H1 (cell line): ENCODE data around the gene MAPKAP1. TPM values are rescaled to one million over a fixed set of nuclear protein-coding genes. Genes with fewer than 3 reads are reported as not detected.

ENCODE experiments used
- CTCF ChIA-PET: fragments of 300-600 bp; sonication (Branson Sonifier 250); formaldehyde crosslinking; loops from one replicate; lab custom pipeline; 2021; ENCODE audit not compliant: partially characterized antibody; lab: Charles Lee
- POLR2A ChIA-PET: fragments of 300-600 bp; sonication (Branson Sonifier 250); formaldehyde crosslinking; loops from one replicate; lab custom pipeline; 2021; ENCODE audit warnings: inconsistent platforms; ENCODE audit not compliant: partially characterized antibody; lab: Charles Lee
- DNase-seq, 2 experiments: peaks; one replicate each; pipeline versions ENCODE4 v3.0.0 to v3.0.0-alpha.2; 2010 to 2022; ENCODE audit warnings: low spot score in 2 of 2, low read depth in 1 of 2, mixed read lengths in 1 of 2
- FAIRE-seq: peaks from 2 replicates; lab custom pipeline; 2011; peaks lifted over from hg19 to GRCh38; lab: Jason Lieb, UNC
- H2AFZ ChIP-seq: 2 replicates; pipeline ENCODE4 v1.8.1; 2012; ENCODE audit warnings: low read length, inconsistent platforms
- H2AK5ac ChIP-seq: 2 replicates; pipeline ENCODE4 v1.6.1; 2013; ENCODE audit warnings: low read depth, low read length
- H2BK120ac ChIP-seq: replicated peaks from 2 replicates; pipeline ENCODE3; 2013; ENCODE audit warnings: low read depth, low read length, inconsistent platforms
- H2BK12ac ChIP-seq: 2 replicates; pipeline ENCODE4 v1.6.1; 2013; ENCODE audit warnings: low read depth, low read length
- H2BK15ac ChIP-seq: 2 replicates; pipeline ENCODE4 v1.6.1; 2013; ENCODE audit warnings: low read length
- H2BK20ac ChIP-seq: 2 replicates; pipeline ENCODE4 v1.6.1; 2013; ENCODE audit warnings: low read length
- H2BK5ac ChIP-seq: 2 replicates; pipeline ENCODE4 v1.6.1; 2013; ENCODE audit warnings: low read depth, low read length
- H3K14ac ChIP-seq: 2 replicates; pipeline ENCODE4 v1.6.1; 2013; ENCODE audit warnings: inconsistent platforms; ENCODE audit not compliant: insufficient read length
- H3K18ac ChIP-seq: 2 replicates; pipeline ENCODE4 v1.6.1; 2013; ENCODE audit warnings: low read length; ENCODE audit errors: extremely low read depth
- H3K23ac ChIP-seq: 2 replicates; pipeline ENCODE4 v1.6.1; 2013; ENCODE audit warnings: inconsistent platforms; ENCODE audit not compliant: insufficient read length
- H3K23me2 ChIP-seq: 2 replicates; pipeline ENCODE4 v1.6.1; 2013; ENCODE audit warnings: low read depth, low read length
- H3K27ac ChIP-seq: 2 replicates; pipeline ENCODE4 v1.6.1; 2011; ENCODE audit warnings: low read depth, low read length, inconsistent platforms
- H3K27me3 ChIP-seq, 4 experiments: replicated peaks in 1 of 4; 1 replicate in 1 of 4; 2 replicates in 3 of 4; pipeline versions ENCODE4 v1.6.1 to v1.8.1; 2011 to 2013; ENCODE audit warnings: low read length in 3 of 4, mild to moderate bottlenecking in 3 of 4, inconsistent platforms in 2 of 4, mixed read lengths in 2 of 4, moderate library complexity in 1 of 4; ENCODE audit not compliant: control insufficient read depth in 3 of 4, insufficient read depth in 3 of 4; ENCODE audit errors: extremely low read depth in 1 of 4
- H3K36me3 ChIP-seq, 4 experiments: 2 replicates each; pipeline versions ENCODE4 v1.6.1 to v1.8.1; 2011 to 2013; ENCODE audit warnings: mild to moderate bottlenecking in 4 of 4, low read length in 3 of 4, moderate library complexity in 2 of 4, control low read depth in 1 of 4, inconsistent platforms in 1 of 4; ENCODE audit not compliant: insufficient read depth in 4 of 4, control insufficient read depth in 2 of 4
- H3K4ac ChIP-seq: replicated peaks from 2 replicates; pipeline ENCODE3; 2013; ENCODE audit warnings: low read length, low read depth, mixed read lengths, inconsistent platforms; ENCODE audit not compliant: insufficient read length
- H3K4me1 ChIP-seq, 4 experiments: replicated peaks in 1 of 4; 1 replicate in 1 of 4; 2 replicates in 3 of 4; pipeline versions ENCODE4 v1.6.1 to v1.8.1; 2011 to 2013; ENCODE audit warnings: low read length in 3 of 4, inconsistent platforms in 2 of 4, mixed read lengths in 1 of 4; ENCODE audit not compliant: insufficient read depth in 4 of 4, control insufficient read depth in 3 of 4
- H3K4me2 ChIP-seq, 2 experiments: 2 replicates each; pipeline versions ENCODE4 v1.6.1 to v1.8.1; 2011 to 2013; ENCODE audit warnings: low read depth in 2 of 2, low read length in 2 of 2, control low read depth in 1 of 2, inconsistent platforms in 1 of 2, mild to moderate bottlenecking in 1 of 2; ENCODE audit not compliant: insufficient read depth in 1 of 2
- H3K4me3 ChIP-seq, 4 experiments: fragments of 200-600, 300-600 bp in 1 of 4; sonication (generic), shearing (Covaris generic), sonication (Bioruptor Twin) in 1 of 4; 2 replicates each; pipeline versions ENCODE4 v1.5.1 to v1.8.1; 2011 to 2016; ENCODE audit warnings: low read length in 4 of 4, low read depth in 3 of 4, control low read depth in 2 of 4, inconsistent platforms in 2 of 4, mild to moderate bottlenecking in 2 of 4, mixed read lengths in 1 of 4, moderate library complexity in 1 of 4; ENCODE audit not compliant: insufficient read depth in 2 of 4; ENCODE audit errors: extremely low read depth in 1 of 4
- H3K56ac ChIP-seq: replicated peaks from 2 replicates; pipeline ENCODE3; 2013; ENCODE audit warnings: low read depth, mild to moderate bottlenecking, mixed read lengths, low read length, inconsistent platforms; ENCODE audit not compliant: insufficient read length
- H3K79me1 ChIP-seq: 2 replicates; pipeline ENCODE4 v1.6.1; 2013; ENCODE audit warnings: low read depth, low read length, control low read depth
- H3K79me2 ChIP-seq, 2 experiments: 2 replicates each; pipeline versions ENCODE4 v1.6.1 to v1.8.1; 2012 to 2013; ENCODE audit warnings: low read length in 2 of 2, mild to moderate bottlenecking in 2 of 2, inconsistent platforms in 1 of 2; ENCODE audit not compliant: insufficient read depth in 2 of 2, control insufficient read depth in 1 of 2
- H3K9ac ChIP-seq, 4 experiments: replicated peaks in 1 of 4; 1 replicate in 1 of 4; 2 replicates in 3 of 4; pipeline versions ENCODE4 v1.6.1 to v1.8.1; 2011 to 2013; ENCODE audit warnings: low read depth in 3 of 4, low read length in 3 of 4, control low read depth in 2 of 4, mild to moderate bottlenecking in 2 of 4, moderate library complexity in 2 of 4, inconsistent platforms in 1 of 4; ENCODE audit errors: extremely low read depth in 1 of 4
- H3K9me3 ChIP-seq, 2 experiments: 2 replicates each; pipeline versions ENCODE4 v1.6.1 to v1.8.1; 2012 to 2013; ENCODE audit warnings: mild to moderate bottlenecking in 2 of 2, moderate library complexity in 2 of 2, control low read depth in 1 of 2, inconsistent platforms in 1 of 2, low read depth in 1 of 2, low read length in 1 of 2, mixed read lengths in 1 of 2; ENCODE audit not compliant: insufficient read depth in 2 of 2
- H4K20me1 ChIP-seq, 2 experiments: replicated peaks in 1 of 2; 2 replicates each; pipeline versions ENCODE3 to v1.8.1; 2011 to 2013; ENCODE audit warnings: inconsistent platforms in 2 of 2, low read length in 2 of 2, mild to moderate bottlenecking in 1 of 2; ENCODE audit not compliant: insufficient read depth in 2 of 2, control insufficient read depth in 1 of 2
- H4K5ac ChIP-seq: 2 replicates; pipeline ENCODE4 v1.6.1; 2013; ENCODE audit warnings: low read length, low read depth, mixed read lengths, inconsistent platforms; ENCODE audit not compliant: insufficient read length
- H4K8ac ChIP-seq: 2 replicates; pipeline ENCODE4 v1.8.0; 2013; ENCODE audit warnings: mild to moderate bottlenecking, moderate library complexity, low read length, inconsistent platforms; ENCODE audit not compliant: insufficient read depth; ENCODE audit errors: extremely low read depth
- H4K91ac ChIP-seq: replicated peaks from 2 replicates; pipeline ENCODE3; 2013; ENCODE audit warnings: low read length, mixed read lengths, inconsistent platforms; ENCODE audit not compliant: insufficient read length
- CBX5 ChIP-seq: fragments of 300-800, 300-1000 bp; sonication (generic); IDR thresholded peaks from 2 replicates; pipeline ENCODE4 v1.7.1; 2016; ENCODE audit warnings: antibody characterized with exemption, low read length, low read depth
- KDM1A ChIP-seq: fragments of 200-600, 300-600 bp; sonication (generic); IDR thresholded peaks from 2 replicates; pipeline ENCODE4 v1.7.1; 2016; ENCODE audit warnings: mild to moderate bottlenecking, low read length, borderline replicate concordance
- NRF1 ChIP-seq: IDR thresholded peaks from 2 replicates; pipeline ENCODE4 v1.6.1; 2011; ENCODE audit warnings: mild to moderate bottlenecking, low read depth, low read length, improper control_type of control experiment
- TAF7 ChIP-seq: optimal IDR thresholded peaks from 2 replicates; pipeline ENCODE3; 2011; ENCODE audit warnings: low read depth, mild to moderate bottlenecking, inconsistent platforms, low read length, moderate library complexity, borderline replicate concordance
- TCF12 ChIP-seq: IDR thresholded peaks from 2 replicates; pipeline ENCODE4 v1.6.1; 2011; ENCODE audit warnings: low read depth, mild to moderate bottlenecking, low read length
- WGBS, 2 experiments: shearing (Covaris generic) in 1 of 2; methylation state at CpG; one replicate each; pipeline versions ENCODE4 v1.1.6 to v1.1.7; 2013 to 2015; ENCODE audit warnings: low lambda C conversion rate in 2 of 2, mixed read lengths in 2 of 2, inconsistent platforms in 1 of 2, low coverage in 1 of 2, missing lambda C conversion rate in 1 of 2; ENCODE audit not compliant: insufficient replicate concordance in 2 of 2, insufficient coverage in 1 of 2, insufficient read length in 1 of 2; ENCODE audit errors: extremely low coverage in 1 of 2, missing lambda C conversion rate in 1 of 2; 5-methylcytosine and 5-hydroxymethylcytosine counted together
- polyA plus RNA-seq, 7 experiments: library from polyadenylated mRNA; depleted of rRNA in 3 of 7; stranded (reverse) in 5 of 7; unstranded in 2 of 7; fragments of >200 nt in 5 of 7; fragments of 200-250 nt in 2 of 7; gene quantifications; 1 replicate in 5 of 7; 2 replicates in 1 of 7; 4 replicates in 1 of 7; pipeline versions ENCODE4 v1.2.1 to v1.2.3, GENCODE V29; 2011 to 2013; ENCODE audit warnings: missing spikeins in 2 of 7, mixed read lengths in 2 of 7
- total RNA-seq: library from RNA; stranded (reverse); fragmentation: NEBNext Ultra II Directional; extraction: Animal tissue kit (Norgen Biotek cat#: 25700); gene quantifications from 2 replicates; pipeline ENCODE4 v1.2.1, GENCODE V29; 2021

The MAPKAP1 gene
- total and polyA plus RNA-seq, 2 of the 8 experiments (the other 6 are each of a cell fraction or from before 2014, with no cell fraction given), result 79.2 to 140 TPM

- FAIRE-seq (no peak), DNase-seq (no peak)
- H3K27ac ChIP-seq, result no peak overlapping the region
- no peak overlapping the region for H3K4me2 ChIP-seq
- H3K23me2 ChIP-seq, result no peaks in the 10 kb centered on the region
- no peak overlapping the region for H2AFZ ChIP-seq
- no peaks in the 10 kb centered on the region; the same call in 1 of the 2 replicates for H3K79me1 ChIP-seq
- WGBS, 2 experiments, result 89% methylated on average over 3 of the region's 3 CpGs; no CpG with 5 or more reads in 1 of the 2 experiments
- no peak overlapping the region for H4K91ac ChIP-seq
- H2BK15ac ChIP-seq, result no peak overlapping the region
- no peak overlapping the region for H3K23ac ChIP-seq
- H3K4me1 ChIP-seq, result peaks cover 4 to 15% (median 11%) of the 10 kb centered on the region in 4 experiments
- no peak overlapping the region for H4K8ac ChIP-seq
- H2BK20ac ChIP-seq, result no peak overlapping the region
- ChIA-PET POLR2A (no interaction called here), CTCF (interaction anchor here (1.5 kb wide), 1 partner anchor 48 kb away, joined by 4 read pairs; no protein-coding TSS in a partner anchor)
- H2AK5ac ChIP-seq, result no peak overlapping the region
- no peak overlapping the region for H2BK120ac ChIP-seq
- H3K4me3 ChIP-seq, result no peak overlapping the region
- H4K20me1 ChIP-seq, result no peaks in the 10 kb centered on the region
- H3K14ac ChIP-seq, result no peak overlapping the region
- no peaks in the 10 kb centered on the region for H3K27me3 ChIP-seq
- no peak overlapping the region for H3K9ac ChIP-seq
- H3K36me3 ChIP-seq, result no peaks in the 10 kb centered on the region
- no peak overlapping the region for H2BK12ac ChIP-seq
- no peak overlapping the region for H4K5ac ChIP-seq
- H3K56ac ChIP-seq, result no peak overlapping the region
- no peaks in the 10 kb centered on the region for H3K9me3 ChIP-seq
- no peak overlapping the region for H3K4ac ChIP-seq
- H2BK5ac ChIP-seq, result no peak overlapping the region
- no peaks in the 10 kb centered on the region for H3K79me2 ChIP-seq
- no peak overlapping the region for H3K18ac ChIP-seq
- TF ChIP-seq TAF7, result no peak
- TF ChIP-seq TCF12, result no peak
- TF ChIP-seq KDM1A, result no peak
- no peak for TF ChIP-seq NRF1
- no peak for TF ChIP-seq CBX5
- TF ChIP-seq, all 59 proteins: peak for 0
Observed at GRCh38 chr9:125519734-125520133, 187.3 kb downstream of the MAPKAP1 start.
